ENCODE results near the gene PSMB10.

DNA sequence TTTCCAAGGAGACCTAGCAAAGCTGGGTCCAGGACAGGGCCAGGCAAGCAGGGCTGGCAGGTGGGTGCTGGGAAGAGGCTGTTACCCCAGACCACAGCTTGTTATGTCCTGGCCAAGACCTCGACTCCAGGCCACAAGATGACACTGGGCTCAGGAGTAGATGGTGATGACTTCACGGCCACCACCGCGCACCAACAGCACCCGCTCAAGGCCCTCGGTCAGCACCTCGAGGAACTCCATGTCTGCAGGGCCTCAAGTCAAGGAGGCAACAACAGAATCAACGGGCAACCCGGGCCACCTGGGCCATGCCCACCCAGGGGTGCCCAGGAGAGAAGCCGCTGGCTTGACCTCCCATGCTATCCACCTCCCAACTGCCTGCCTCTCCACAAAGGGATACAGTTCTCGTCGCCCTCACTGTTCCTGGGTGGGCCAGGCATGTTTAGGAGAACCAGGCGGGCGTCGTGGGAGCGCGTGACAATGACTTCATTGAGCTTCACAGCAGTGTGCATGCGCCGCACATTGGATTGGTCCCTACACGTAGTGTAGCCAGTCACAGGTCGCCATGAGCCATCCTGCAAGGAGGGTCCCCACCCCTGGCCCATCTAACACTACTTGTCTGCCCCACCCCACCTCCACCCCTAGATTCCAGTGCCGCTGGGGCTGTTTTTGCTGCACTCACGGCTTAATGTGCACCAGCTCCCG is 8.2 kb upstream of the PSMB10 start:
- TF ChIP-seq, protein P1, sequence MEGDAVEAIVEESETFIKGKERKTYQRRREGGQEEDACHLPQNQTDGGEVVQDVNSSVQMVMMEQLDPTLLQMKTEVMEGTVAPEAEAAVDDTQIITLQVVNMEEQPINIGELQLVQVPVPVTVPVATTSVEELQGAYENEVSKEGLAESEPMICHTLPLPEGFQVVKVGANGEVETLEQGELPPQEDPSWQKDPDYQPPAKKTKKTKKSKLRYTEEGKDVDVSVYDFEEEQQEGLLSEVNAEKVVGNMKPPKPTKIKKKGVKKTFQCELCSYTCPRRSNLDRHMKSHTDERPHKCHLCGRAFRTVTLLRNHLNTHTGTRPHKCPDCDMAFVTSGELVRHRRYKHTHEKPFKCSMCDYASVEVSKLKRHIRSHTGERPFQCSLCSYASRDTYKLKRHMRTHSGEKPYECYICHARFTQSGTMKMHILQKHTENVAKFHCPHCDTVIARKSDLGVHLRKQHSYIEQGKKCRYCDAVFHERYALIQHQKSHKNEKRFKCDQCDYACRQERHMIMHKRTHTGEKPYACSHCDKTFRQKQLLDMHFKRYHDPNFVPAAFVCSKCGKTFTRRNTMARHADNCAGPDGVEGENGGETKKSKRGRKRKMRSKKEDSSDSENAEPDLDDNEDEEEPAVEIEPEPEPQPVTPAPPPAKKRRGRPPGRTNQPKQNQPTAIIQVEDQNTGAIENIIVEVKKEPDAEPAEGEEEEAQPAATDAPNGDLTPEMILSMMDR (IDR thresholded peaks at IDR 0.05; ENCODE audit: low read depth, low read length), result no peak
- TF ChIP-seq EZH2phosphoT487 (IDR thresholded peaks at IDR 0.05; ENCODE audit: low read depth), result no peak
